ENCODE measurements around the gene TTC23.

TTC23 gene

DNA sequence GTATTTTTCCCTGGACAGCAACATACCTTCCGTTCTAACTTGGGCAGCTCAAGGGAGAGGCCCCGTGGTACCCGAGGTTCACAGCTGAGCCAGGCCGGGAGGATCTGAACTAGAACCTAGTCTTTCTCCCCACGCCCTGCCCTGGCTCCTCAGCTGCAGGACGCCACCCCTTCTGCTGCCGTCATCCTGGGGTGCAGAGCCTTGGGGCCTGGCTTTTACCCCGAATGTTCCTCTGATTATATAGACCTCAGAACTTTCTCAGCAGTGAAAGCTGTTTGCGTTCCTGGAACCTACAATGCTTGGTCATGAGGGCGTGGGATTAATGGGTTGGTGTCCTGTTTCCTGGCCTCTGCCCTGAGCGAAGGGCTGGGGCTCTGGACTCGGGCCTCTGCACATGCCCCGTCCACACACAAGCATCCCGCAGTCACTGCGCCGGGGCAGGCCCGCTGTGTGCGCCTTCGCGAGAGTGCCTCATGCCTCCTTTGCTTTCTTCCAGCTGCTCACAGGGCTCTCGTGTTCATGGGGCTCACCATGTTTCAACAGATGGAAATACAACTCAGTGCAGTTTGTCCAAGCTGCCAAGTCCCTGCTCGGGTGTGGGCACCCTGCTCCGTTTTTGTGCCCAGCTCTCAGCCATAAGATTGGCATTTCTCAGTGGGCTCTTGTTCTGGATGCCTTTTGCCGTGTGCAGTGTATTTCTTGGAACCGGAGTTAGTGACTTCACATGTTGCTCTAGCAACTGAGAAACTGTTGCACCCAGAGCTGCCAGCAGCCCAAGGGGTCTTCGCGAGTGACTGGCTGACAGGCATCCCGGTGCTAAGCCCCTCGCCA, 124.1 kb downstream of the TTC23 start:
- TF ChIP-seq CEBPB (IDR thresholded peaks at IDR 0.05) (no peak), NFIC (IDR thresholded peaks at IDR 0.05) (no peak), CREB1 (IDR thresholded peaks at IDR 0.05; ENCODE audit: low read depth) (no peak), FOXM1 (IDR thresholded peaks at IDR 0.05; ENCODE audit: borderline replicate concordance, low read depth) (no peak), EP300 (IDR thresholded peaks at IDR 0.05; ENCODE audit: borderline replicate concordance) (no peak), ZBTB7A (IDR thresholded peaks at IDR 0.05; ENCODE audit: low read depth) (no peak), RAD21 (IDR thresholded peaks at IDR 0.05; ENCODE audit: low read depth) (no peak), TCF12 (IDR thresholded peaks at IDR 0.05; ENCODE audit: low read depth) (no peak), EGR1 (IDR thresholded peaks at IDR 0.05) (no peak), YY1 (IDR thresholded peaks at IDR 0.05; ENCODE audit: low read depth) (no peak), TEAD4 (IDR thresholded peaks at IDR 0.05) (no peak), TAF1 (IDR thresholded peaks at IDR 0.05; ENCODE audit: low read depth) (no peak)
- TF ChIP-seq, protein P1, sequence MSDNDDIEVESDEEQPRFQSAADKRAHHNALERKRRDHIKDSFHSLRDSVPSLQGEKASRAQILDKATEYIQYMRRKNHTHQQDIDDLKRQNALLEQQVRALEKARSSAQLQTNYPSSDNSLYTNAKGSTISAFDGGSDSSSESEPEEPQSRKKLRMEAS (IDR thresholded peaks at IDR 0.05), result no peak
- TF ChIP-seq, protein P2, sequence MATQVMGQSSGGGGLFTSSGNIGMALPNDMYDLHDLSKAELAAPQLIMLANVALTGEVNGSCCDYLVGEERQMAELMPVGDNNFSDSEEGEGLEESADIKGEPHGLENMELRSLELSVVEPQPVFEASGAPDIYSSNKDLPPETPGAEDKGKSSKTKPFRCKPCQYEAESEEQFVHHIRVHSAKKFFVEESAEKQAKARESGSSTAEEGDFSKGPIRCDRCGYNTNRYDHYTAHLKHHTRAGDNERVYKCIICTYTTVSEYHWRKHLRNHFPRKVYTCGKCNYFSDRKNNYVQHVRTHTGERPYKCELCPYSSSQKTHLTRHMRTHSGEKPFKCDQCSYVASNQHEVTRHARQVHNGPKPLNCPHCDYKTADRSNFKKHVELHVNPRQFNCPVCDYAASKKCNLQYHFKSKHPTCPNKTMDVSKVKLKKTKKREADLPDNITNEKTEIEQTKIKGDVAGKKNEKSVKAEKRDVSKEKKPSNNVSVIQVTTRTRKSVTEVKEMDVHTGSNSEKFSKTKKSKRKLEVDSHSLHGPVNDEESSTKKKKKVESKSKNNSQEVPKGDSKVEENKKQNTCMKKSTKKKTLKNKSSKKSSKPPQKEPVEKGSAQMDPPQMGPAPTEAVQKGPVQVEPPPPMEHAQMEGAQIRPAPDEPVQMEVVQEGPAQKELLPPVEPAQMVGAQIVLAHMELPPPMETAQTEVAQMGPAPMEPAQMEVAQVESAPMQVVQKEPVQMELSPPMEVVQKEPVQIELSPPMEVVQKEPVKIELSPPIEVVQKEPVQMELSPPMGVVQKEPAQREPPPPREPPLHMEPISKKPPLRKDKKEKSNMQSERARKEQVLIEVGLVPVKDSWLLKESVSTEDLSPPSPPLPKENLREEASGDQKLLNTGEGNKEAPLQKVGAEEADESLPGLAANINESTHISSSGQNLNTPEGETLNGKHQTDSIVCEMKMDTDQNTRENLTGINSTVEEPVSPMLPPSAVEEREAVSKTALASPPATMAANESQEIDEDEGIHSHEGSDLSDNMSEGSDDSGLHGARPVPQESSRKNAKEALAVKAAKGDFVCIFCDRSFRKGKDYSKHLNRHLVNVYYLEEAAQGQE (IDR thresholded peaks at IDR 0.05; ENCODE audit: low read depth), result no peak
- TF ChIP-seq, protein P3, sequence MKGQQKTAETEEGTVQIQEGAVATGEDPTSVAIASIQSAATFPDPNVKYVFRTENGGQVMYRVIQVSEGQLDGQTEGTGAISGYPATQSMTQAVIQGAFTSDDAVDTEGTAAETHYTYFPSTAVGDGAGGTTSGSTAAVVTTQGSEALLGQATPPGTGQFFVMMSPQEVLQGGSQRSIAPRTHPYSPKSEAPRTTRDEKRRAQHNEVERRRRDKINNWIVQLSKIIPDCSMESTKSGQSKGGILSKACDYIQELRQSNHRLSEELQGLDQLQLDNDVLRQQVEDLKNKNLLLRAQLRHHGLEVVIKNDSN (IDR thresholded peaks at IDR 0.05), result no peak

- TF ChIP-seq TEAD4 (IDR thresholded peaks at IDR 0.05), result no peak
- TF ChIP-seq TCF12 (IDR thresholded peaks at IDR 0.05; ENCODE audit: low read depth), result no peak
- TF ChIP-seq YY1 (IDR thresholded peaks at IDR 0.05; ENCODE audit: low read depth), result no peak
- TF ChIP-seq, protein P1 (IDR thresholded peaks at IDR 0.05), result no peak
Observed at GRCh38 chr15:99124641-99125040, 124.7 kb downstream of the TTC23 start.

DNA sequence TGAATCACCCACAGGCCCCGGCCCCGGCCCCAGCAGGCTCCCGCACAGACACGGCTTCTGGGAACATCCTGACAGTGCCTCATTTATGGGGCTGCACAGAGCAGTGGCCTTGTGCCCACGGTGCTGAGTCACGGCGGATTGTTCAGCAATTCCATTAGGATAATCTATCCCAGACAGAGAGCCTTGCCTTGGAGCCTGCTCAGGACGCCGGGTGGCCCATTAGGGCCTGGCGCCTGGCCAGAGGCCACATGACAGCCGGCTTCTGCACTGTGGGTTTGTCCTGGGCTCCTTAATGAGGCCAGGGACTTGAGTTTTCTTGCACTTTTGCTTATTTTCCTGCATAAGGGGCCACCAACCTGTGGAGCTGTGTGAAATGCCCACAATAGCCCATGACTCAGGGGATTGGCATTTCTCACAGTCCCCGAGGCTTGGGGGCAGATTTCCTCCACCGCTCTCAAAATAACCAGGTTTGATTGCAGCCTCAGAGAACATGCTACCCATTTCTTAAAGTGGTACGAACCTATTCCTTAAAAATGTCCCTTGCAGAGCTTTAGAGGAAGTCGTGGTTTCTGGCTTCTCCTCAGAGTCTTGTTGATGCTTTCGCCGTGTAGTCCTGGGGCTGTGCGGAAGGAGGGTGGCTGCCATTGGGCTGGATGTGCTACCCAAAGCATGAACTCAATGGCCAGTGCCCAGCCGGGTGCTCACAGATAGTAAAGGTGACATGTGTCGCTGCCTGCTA, 125.5 kb downstream of the TTC23 start:
- TF ChIP-seq TCF12 (IDR thresholded peaks at IDR 0.05; ENCODE audit: low read depth), result peak; percentile 61; the same call in 1 of the 2 replicates
- TF ChIP-seq RAD21 (IDR thresholded peaks at IDR 0.05; ENCODE audit: low read depth), result peak; percentile 9; the same call in 1 of the 2 replicates
- TF ChIP-seq ZBTB7A (IDR thresholded peaks at IDR 0.05; ENCODE audit: low read depth), result 0 out of 2 replicates have a peak, but pooled peaks have one; percentile 32
- TF ChIP-seq TAF1 (IDR thresholded peaks at IDR 0.05; ENCODE audit: low read depth), result peak; percentile 31; the same call in 1 of the 2 replicates
- no peak for TF ChIP-seq EGR1 (IDR thresholded peaks at IDR 0.05)
- peak; percentile 80 for TF ChIP-seq NFIC (IDR thresholded peaks at IDR 0.05)
- TF ChIP-seq, protein P3 (IDR thresholded peaks at IDR 0.05), result peak; percentile 46; the same call in 1 of the 2 replicates
- 0 out of 2 replicates have a peak, but pooled peaks have one; percentile 25 for TF ChIP-seq YY1 (IDR thresholded peaks at IDR 0.05; ENCODE audit: low read depth)
- TF ChIP-seq, protein P1 (IDR thresholded peaks at IDR 0.05), result peak; percentile 59
- no peak for TF ChIP-seq CREB1 (IDR thresholded peaks at IDR 0.05; ENCODE audit: low read depth)
- no peak for TF ChIP-seq CEBPB (IDR thresholded peaks at IDR 0.05)
- TF ChIP-seq, protein P2 (IDR thresholded peaks at IDR 0.05; ENCODE audit: low read depth), result no peak
- peak; percentile 37; the same call in 1 of the 2 replicates for TF ChIP-seq EP300 (IDR thresholded peaks at IDR 0.05; ENCODE audit: borderline replicate concordance)
- peak; percentile 35; the same call in 1 of the 2 replicates for TF ChIP-seq FOXM1 (IDR thresholded peaks at IDR 0.05; ENCODE audit: borderline replicate concordance, low read depth)
- peak; percentile 83 for TF ChIP-seq TEAD4 (IDR thresholded peaks at IDR 0.05)

- TF ChIP-seq FOXM1 (IDR thresholded peaks at IDR 0.05; ENCODE audit: borderline replicate concordance, low read depth) (no peak), YY1 (IDR thresholded peaks at IDR 0.05; ENCODE audit: low read depth) (no peak), NFIC (IDR thresholded peaks at IDR 0.05) (no peak), CEBPB (IDR thresholded peaks at IDR 0.05) (no peak), RAD21 (IDR thresholded peaks at IDR 0.05; ENCODE audit: low read depth) (no peak)
- TF ChIP-seq, protein P1 (IDR thresholded peaks at IDR 0.05), result no peak
- TF ChIP-seq, protein P2 (IDR thresholded peaks at IDR 0.05; ENCODE audit: low read depth), result no peak
Observed at GRCh38 chr15:99122831-99123712, 126.3 kb downstream of the TTC23 start.
